GM21529 (cell line): ENCODE measurements around the gene ANKRD23.
"Not testable (repeated sequence)": the region's sequence is repeated elsewhere in the genome, so short reads cannot be mapped to it uniquely, and the experiment has no call there.

ENCODE experiments used
- ATAC-seq: cut with Tn5 transposase; IDR thresholded peaks from one replicate; pipeline ENCODE4 v1.9.1; 2021; ENCODE audit not compliant: unreplicated experiment

The ANKRD23 gene

GRCh38 chr2:96843538-96844268 is at the start of gene ANKRD23:
ANKRD23 (minus strand) TSS chr2:96844021; CDS start chr2:96843992, 29 bp downstream.
- no peak for ATAC-seq

GRCh38 chr2:96891591-96892333 is 47.9 kb upstream of the ANKRD23 start:
- no peak for ATAC-seq

GRCh38 chr2:96890726-96891385 is 47.0 kb upstream of the ANKRD23 start:
- no peak for ATAC-seq

- no peak for ATAC-seq
Measured at GRCh38 chr2:96890252-96890651, 46.4 kb upstream of the ANKRD23 start.

GRCh38 chr2:96889502-96889901 is 45.7 kb upstream of the ANKRD23 start:
- ATAC-seq, result not testable (repeated sequence)

GRCh38 chr2:96888072-96889011 is 44.5 kb upstream of the ANKRD23 start:
- ATAC-seq, result no peak

- ATAC-seq, result no peak
Measured at GRCh38 chr2:96887493-96888012, 43.7 kb upstream of the ANKRD23 start.

- ATAC-seq, result no peak
Measured at GRCh38 chr2:96885432-96886347, 41.9 kb upstream of the ANKRD23 start.

- ATAC-seq, result no peak
Measured at GRCh38 chr2:96884299-96885094, 40.7 kb upstream of the ANKRD23 start.

GRCh38 chr2:96883306-96883705 is 39.5 kb upstream of the ANKRD23 start:
- no peak for ATAC-seq

GRCh38 chr2:96882906-96883305 is 39.1 kb upstream of the ANKRD23 start:
- ATAC-seq, result no peak

- no peak for ATAC-seq
Measured at GRCh38 chr2:96882230-96882629, 38.4 kb upstream of the ANKRD23 start.

GRCh38 chr2:96881349-96882195 is 37.8 kb upstream of the ANKRD23 start:
- no peak for ATAC-seq

GRCh38 chr2:96880891-96881273 is 37.1 kb upstream of the ANKRD23 start:
- ATAC-seq, result no peak

- no peak for ATAC-seq
Measured at GRCh38 chr2:96879545-96880040, 35.8 kb upstream of the ANKRD23 start.

- no peak for ATAC-seq
Measured at GRCh38 chr2:96878796-96879544, 35.1 kb upstream of the ANKRD23 start.

- no peak for ATAC-seq
Measured at GRCh38 chr2:96878171-96878570, 34.4 kb upstream of the ANKRD23 start.
